GM21423 (cell line): ENCODE data around the gene ELANE.
"Not testable (repeated sequence)": the region's sequence is repeated elsewhere in the genome, so short reads cannot be mapped to it uniquely, and the experiment has no call there.

ENCODE experiments used
- ATAC-seq: cut with Tn5 transposase; IDR thresholded peaks from one replicate; pipeline ENCODE4 v1.9.1; 2021; ENCODE audit warnings: mild to moderate bottlenecking, moderate library complexity; ENCODE audit not compliant: unreplicated experiment

The ELANE gene

DNA sequence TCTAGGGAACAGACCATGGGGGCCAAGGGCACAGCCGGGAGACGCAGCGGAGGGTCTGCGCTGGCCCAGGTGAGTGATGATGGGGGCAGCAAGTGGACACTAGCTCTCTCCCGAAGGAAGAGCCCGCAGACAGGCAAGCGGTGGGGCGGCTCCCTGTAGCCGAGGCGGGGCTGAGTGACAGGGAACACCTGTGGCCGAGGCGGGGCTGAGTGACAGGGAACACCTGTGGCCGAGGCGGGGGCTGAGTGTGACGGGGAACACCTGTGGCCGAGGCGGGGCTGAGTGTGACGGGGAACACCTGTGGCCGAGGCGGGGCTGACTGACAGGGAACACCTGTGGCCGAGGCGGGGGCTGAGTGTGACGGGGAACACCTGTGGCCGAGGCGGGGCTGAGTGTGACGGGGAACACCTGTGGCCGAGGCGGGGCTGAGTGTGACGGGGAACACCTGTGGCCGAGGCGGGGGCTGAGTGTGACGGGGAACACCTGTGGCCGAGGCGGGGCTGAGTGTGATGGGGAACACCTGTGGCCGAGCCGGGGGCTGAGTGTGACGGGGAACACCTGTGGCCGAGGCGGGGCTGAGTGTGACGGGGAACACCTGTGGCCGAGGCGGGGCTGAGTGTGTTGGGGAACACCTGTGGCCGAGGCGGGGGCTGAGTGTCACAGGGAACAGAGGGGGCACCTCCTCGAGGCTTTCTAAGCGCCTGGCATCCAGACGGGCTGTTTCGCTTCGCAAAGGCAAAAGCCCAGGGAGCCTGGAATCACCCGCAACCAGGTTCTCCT, 39.5 kb downstream of the ELANE start:
- not testable (repeated sequence) for ATAC-seq

DNA sequence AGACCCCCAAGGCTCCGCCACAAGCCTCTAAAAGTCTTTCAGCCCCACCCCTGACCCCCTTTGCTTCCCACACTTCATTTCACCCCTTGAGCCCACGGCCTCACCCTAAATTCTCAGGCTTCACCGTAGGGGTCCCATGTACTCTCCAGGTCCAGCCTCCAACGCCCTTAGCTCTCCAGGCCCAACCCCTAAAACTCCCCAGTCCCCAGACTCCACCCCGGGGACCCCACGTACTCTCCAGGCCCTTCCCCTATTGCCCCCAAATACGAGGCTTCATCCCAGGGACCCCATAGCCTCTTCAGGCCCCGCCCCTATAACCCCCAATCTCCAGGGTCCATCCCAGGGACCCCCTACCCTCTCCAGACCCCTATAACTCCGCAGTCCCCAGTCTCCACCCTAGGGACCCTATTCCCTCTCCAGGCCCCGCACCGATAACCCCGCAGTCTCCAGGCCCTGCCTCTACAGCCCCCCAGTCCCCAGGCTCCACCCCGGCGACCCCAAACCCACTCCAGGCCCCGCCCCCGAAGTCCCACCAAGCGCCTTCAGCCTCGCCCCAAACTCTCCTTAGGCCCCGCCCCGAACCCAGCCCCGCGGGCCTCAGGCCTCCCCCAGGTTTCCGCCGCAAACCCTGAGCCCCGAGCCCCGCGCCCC, 40.3 kb downstream of the ELANE start:
- ATAC-seq, result no peak

- ATAC-seq, result peak; percentile 78
Observed at GRCh38 chr19:892894-893689, 41.0 kb downstream of the ELANE start, which contains the start of the genes MED16 and RNU6-9. Gene MED16, minus strand, starts transcription at chr19:893187. Its CDS starts 2,056 bp downstream, at chr19:891131. Gene RNU6-9, plus strand, starts transcription at chr19:893484.

- no peak for ATAC-seq
Observed at GRCh38 chr19:896434-896833, 44.3 kb downstream of the ELANE start.

- no peak for ATAC-seq
Observed at GRCh38 chr19:896999-897398, 44.9 kb downstream of the ELANE start.

GRCh38 chr19:897442-898039, 45.4 kb downstream of the ELANE start:
- no peak for ATAC-seq

DNA sequence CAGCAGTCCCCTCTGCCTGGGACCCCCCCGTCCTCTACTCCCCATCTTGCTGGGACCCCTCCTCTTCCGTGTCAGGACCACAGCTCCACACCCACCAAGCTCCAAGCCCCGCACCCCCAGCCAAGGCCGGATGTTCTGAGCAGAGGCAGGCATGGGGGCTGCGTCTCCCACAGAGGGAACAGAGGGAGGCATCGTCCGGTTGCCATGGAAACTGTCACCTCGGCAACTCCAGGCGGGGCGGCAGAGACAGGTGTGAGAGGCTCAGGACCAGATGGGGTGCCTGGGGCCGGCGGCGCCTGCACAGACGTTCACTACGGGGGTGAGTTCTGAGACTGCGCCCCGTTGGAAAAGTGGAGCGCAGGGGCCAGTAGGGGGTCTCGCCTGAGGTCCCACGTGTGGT, 46.6 kb downstream of the ELANE start:
- no peak for ATAC-seq

DNA sequence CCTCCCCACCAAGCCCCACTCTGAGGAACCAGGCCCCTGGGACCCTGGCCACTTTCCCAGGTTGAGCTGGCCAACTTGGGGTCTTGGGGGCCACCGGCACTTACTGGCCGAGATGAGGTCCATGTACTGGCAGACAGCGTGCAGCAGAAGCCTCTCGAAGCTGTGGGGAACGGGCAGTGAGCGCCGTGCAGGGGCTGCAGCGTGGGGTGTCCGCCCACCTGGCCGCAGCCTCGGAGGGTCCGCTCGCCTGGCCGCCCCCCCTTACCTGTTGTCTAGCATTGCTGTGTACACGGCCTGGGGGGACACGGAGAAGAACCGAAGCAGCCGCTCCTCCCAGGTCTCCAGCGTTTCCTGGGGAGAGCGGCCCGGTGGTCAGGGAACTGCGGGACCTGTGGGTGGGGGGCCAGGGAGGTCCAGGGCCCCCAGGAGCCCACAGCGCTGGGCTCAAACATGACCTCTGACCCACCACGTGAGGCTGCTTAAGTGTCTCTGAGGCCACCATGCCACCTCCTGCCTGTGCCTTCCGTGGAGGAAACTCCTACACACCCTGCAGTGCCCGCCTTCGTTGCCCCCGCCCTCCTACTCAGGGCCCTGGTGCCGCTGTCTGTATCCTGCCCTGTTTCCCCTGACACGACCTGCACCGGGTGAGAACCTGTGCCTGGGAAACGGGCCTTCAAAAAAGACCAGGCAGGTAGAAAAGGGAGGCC, 47.4 kb downstream of the ELANE start:
- ATAC-seq, result no peak

GRCh38 chr19:900043-900301, 47.9 kb downstream of the ELANE start:
- no peak for ATAC-seq

DNA sequence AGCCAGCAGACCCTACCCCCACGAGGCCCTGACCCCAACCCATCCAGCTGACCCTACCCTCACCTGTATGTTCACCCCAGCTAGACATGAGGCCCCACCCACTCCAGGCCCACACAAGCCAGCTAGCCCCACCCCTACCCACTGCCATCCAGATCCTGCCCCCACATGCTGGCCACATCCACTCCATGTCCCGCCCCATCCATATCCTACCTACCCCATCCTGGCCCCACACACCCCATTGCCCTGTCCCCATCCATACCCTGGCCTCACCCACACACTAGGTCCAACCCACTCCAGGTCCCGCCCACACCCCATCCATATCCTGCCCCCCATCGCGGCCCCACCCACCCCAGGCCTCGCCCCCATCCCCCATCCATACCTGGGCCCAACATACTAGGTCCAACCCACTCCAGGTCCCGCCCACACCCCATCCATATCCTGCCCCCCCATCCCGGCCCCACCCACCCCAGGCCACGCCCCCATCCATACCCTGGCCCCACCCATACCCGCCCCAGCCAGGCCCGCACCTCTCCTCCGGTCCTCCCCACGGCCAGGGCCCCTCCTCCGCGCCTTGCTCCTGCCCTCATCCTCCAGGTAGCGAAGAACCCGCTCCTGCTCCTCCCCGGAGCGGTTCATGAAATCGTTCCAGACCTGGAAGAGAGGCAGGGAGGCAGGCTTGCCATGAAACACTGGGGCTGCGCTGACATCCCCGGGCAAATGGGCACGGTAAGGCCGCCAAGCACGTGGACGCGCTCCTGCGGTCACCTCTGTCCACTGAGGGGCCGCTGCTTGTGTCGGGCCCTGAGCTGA, 48.4 kb downstream of the ELANE start:
- no peak for ATAC-seq

GRCh38 chr19:901216-902092, 49.4 kb downstream of the ELANE start:
- ATAC-seq, result no peak

DNA sequence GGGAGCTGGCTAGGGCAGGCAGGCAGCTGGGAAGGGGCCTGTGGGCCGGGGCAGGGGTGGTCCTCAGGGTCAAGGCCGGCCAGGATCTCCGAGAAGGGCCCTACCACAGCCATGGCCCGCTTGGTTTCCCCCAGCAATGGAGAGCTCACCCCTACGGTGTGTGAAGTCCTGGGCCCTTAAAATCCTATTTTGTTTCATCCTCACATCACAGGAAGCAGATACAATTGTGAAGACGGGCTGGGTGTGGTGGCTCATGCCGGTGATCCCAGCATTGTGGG, 49.9 kb downstream of the ELANE start:
- ATAC-seq, result no peak

GRCh38 chr19:902446-903226, 50.5 kb downstream of the ELANE start:
- no peak for ATAC-seq

DNA sequence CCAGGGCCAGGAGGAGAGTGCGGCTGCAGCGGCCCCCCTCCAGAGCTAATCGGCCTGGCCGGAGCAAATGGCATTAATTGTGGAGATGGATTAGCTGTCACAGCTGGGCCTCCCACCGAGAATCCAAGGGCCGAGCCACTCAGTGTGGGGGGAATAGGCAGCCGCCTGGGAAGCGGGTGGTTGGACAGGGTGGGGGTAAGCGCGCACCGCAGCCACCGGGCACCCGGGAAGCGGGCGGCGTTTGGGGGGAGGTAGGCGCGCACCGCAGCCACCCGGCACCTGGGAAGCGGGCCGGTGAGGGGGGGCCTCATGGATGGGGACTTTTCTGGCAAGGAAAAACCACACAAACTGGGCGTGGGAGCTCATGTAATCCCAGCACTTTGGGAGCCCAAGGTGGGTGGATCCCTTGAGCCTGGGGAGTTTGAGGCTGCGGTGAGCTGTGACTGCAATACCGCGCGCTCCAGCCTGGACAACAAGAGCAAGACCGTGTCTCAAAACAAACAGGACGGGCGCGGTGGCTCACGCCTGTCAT, 51.2 kb downstream of the ELANE start:
- no peak for ATAC-seq

DNA sequence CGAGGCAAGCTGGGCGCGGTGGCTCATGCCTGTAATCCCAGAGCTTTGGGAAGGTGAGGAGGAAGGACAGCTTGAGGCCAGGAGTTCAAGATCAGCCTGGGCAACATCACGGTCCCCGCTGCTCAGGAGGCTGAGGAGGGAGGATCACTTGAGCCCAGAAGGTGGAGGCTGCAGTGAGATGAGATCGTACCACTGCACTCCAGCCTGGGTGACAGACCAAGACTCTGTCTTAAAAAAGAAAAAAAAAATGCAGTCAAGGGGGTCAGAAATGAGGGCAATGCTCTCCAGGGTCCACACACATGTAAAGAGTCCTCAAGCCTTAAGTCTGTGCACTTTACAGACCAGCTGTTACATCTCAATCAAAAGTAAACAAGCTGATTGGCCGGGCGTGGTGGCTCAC, 52.4 kb downstream of the ELANE start:
- no peak for ATAC-seq
